Caco-2 (cell line): ENCODE measurements around the gene THEMIS2. TPM values are rescaled to one million over a fixed set of nuclear protein-coding genes. Genes with fewer than 3 reads are reported as not detected.

ENCODE experiments used
- BruUV-seq: library from RNA; stranded (reverse); fragments of 400-500 nt; replicated peaks from 2 replicates; lab custom pipeline; 2021; lab: Mats Ljungman, UMichigan
- CTCF ChIA-PET: fragments of 300-600 bp; sonication (Branson Sonifier 250); formaldehyde crosslinking; loops from one replicate; lab custom pipeline; 2022; ENCODE audit warnings: antibody characterized with exemption; lab: Charles Lee
- POLR2A ChIA-PET: fragments of 300-600 bp; sonication (Branson Sonifier 250); formaldehyde crosslinking; loops from one replicate; lab custom pipeline; 2022; ENCODE audit warnings: antibody characterized with exemption; lab: Charles Lee
- DNase-seq, 2 experiments: peaks; one replicate each; pipeline versions ENCODE4 v3.0.0 to v3.0.0-alpha.2; 2020 to 2022
- H3K27me3 ChIP-seq: replicated peaks from 2 replicates; pipeline ENCODE4 v1.6.0; 2011; ENCODE audit warnings: low read length; ENCODE audit not compliant: control insufficient read depth, insufficient read depth
- H3K36me3 ChIP-seq: 2 replicates; pipeline ENCODE4 v1.5.1; 2011; ENCODE audit warnings: low read length; ENCODE audit not compliant: control insufficient read depth, insufficient read depth
- H3K4me1 ChIP-seq: fragments of 250-450 bp; sonication (Bioruptor Pico); 2 replicates; pipeline ENCODE4 v1.5.1; 2020; ENCODE audit warnings: mild to moderate bottlenecking
- H3K4me3 ChIP-seq: 2 replicates; pipeline ENCODE4 v1.5.1; 2011; ENCODE audit warnings: low read depth, mild to moderate bottlenecking, control low read depth, low read length
- H3K9me3 ChIP-seq: fragments of 250-450 bp; sonication (Bioruptor Pico); 2 replicates; pipeline ENCODE4 v1.5.1; 2020; ENCODE audit warnings: mild to moderate bottlenecking, moderate library complexity
- H3K27ac Mint-ChIP-seq: one replicate; pipeline ENCODE4 v1.8.0; 2022; ENCODE audit warnings: mixed read lengths; ENCODE audit not compliant: unreplicated experiment
- H3K27me3 Mint-ChIP-seq: one replicate; pipeline ENCODE4 v1.8.0; 2022; ENCODE audit warnings: mixed read lengths; ENCODE audit not compliant: insufficient read depth, unreplicated experiment
- H3K36me3 Mint-ChIP-seq: one replicate; pipeline ENCODE4 v1.8.0; 2022; ENCODE audit warnings: mild to moderate bottlenecking, mixed read lengths; ENCODE audit not compliant: insufficient read depth, unreplicated experiment
- H3K4me1 Mint-ChIP-seq: one replicate; pipeline ENCODE4 v1.8.0; 2022; ENCODE audit warnings: low read depth, mixed read lengths; ENCODE audit not compliant: unreplicated experiment
- H3K4me3 Mint-ChIP-seq: one replicate; pipeline ENCODE4 v1.8.0; 2022; ENCODE audit warnings: mild to moderate bottlenecking, moderate library complexity, mixed read lengths; ENCODE audit not compliant: unreplicated experiment
- H3K9me3 Mint-ChIP-seq: one replicate; pipeline ENCODE4 v1.8.0; 2022; ENCODE audit warnings: mixed read lengths; ENCODE audit not compliant: unreplicated experiment
- intact Hi-C: fragments of 100-400 bp; cut with micrococcal nuclease; formaldehyde crosslinking; loops from one replicate; pipeline ENCODE4 v1.10.0; 2022; ENCODE audit not compliant: unreplicated experiment
- total RNA-seq: library from RNA; stranded (reverse); gene quantifications from 2 replicates; pipeline ENCODE4 v1.2.3, GENCODE V29; 2022
- TF ChIP-seq, protein P1 (sequence below), 2 experiments: fragments of 200-600 bp in 1 of 2; IDR thresholded peaks; 1 replicate in 1 of 2; 2 replicates in 1 of 2; pipeline versions ENCODE4 v1.5.1 to v1.8.0; 2011 to 2022; ENCODE audit warnings: antibody characterized with exemption in 1 of 2, control low read depth in 1 of 2, inconsistent platforms in 1 of 2, low read depth in 1 of 2, low read length in 1 of 2, mild to moderate bottlenecking in 1 of 2, moderate library complexity in 1 of 2; ENCODE audit not compliant: insufficient read depth in 1 of 2, severe bottlenecking in 1 of 2, unreplicated experiment in 1 of 2

The THEMIS2 gene
- total RNA-seq, 1 experiment from 2014 or later: 0.59 TPM

DNA sequence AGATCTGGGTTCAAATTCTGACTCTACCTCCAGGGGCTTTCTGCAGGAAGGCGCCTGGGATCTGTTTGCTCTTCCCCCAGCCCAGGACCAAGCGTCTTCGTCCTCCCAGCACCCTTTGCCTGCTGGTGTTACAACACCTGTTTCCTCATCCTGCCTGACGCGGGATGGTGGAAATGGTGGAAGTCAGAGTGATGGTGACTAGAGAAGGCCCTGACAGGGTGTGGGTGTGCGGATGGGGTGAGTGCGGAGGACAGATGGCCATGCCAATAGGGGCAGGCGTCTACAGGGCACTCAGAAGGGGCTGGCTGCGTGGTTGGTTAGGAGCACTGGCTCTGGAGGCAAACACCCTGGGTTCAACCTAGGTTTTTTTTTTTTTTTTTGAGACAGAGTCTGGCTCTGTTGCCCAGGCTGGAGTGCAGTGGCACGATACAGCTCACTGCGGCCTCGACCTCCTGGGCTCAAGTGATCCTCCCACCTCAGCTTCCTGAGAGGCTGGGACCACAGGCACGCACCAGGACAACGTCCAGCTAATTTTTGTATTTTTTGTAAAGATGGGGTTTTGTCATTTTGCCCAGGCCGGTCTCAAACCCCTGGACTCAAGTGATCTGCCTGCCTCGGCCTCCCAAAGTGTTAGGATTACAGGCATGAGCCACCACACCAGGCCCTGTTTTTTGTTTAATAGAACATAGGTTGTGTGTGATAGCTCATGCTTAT is 1.5 kb downstream of the THEMIS2 start:
- H3K4me1 ChIP-seq: no peaks in the 10 kb centered on the region
- no peaks in the 10 kb centered on the region for H3K9me3 Mint-ChIP-seq
- ChIA-PET CTCF (interaction anchor here (0.5 kb wide), 1 partner anchor 27 kb away, joined by 4 read pairs; no protein-coding TSS in a partner anchor), POLR2A (no interaction called here)
- BruUV-seq: no TSS peak
- H3K9me3 ChIP-seq: no peaks in the 10 kb centered on the region
- H3K36me3 ChIP-seq: no peaks in the 10 kb centered on the region
- no peak overlapping the region for H3K27ac Mint-ChIP-seq
- no peak overlapping the region for H3K4me3 Mint-ChIP-seq
- H3K27me3 Mint-ChIP-seq: no peaks in the 10 kb centered on the region
- TF ChIP-seq, protein P1, sequence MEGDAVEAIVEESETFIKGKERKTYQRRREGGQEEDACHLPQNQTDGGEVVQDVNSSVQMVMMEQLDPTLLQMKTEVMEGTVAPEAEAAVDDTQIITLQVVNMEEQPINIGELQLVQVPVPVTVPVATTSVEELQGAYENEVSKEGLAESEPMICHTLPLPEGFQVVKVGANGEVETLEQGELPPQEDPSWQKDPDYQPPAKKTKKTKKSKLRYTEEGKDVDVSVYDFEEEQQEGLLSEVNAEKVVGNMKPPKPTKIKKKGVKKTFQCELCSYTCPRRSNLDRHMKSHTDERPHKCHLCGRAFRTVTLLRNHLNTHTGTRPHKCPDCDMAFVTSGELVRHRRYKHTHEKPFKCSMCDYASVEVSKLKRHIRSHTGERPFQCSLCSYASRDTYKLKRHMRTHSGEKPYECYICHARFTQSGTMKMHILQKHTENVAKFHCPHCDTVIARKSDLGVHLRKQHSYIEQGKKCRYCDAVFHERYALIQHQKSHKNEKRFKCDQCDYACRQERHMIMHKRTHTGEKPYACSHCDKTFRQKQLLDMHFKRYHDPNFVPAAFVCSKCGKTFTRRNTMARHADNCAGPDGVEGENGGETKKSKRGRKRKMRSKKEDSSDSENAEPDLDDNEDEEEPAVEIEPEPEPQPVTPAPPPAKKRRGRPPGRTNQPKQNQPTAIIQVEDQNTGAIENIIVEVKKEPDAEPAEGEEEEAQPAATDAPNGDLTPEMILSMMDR (IDR thresholded peaks at IDR 0.05; ENCODE audit: insufficient read depth in 1 of 2, low read depth in 1 of 2, low read length in 1 of 2, severe bottlenecking in 1 of 2, unreplicated experiment in 1 of 2): no peak
- no peak overlapping the region for H3K4me3 ChIP-seq
- no peak for DNase-seq
- peaks cover 6% of the 10 kb centered on the region for H3K4me1 Mint-ChIP-seq
- H3K36me3 Mint-ChIP-seq: no peaks in the 10 kb centered on the region
- intact Hi-C loops: no loop called here
- no peaks in the 10 kb centered on the region for H3K27me3 ChIP-seq

DNA sequence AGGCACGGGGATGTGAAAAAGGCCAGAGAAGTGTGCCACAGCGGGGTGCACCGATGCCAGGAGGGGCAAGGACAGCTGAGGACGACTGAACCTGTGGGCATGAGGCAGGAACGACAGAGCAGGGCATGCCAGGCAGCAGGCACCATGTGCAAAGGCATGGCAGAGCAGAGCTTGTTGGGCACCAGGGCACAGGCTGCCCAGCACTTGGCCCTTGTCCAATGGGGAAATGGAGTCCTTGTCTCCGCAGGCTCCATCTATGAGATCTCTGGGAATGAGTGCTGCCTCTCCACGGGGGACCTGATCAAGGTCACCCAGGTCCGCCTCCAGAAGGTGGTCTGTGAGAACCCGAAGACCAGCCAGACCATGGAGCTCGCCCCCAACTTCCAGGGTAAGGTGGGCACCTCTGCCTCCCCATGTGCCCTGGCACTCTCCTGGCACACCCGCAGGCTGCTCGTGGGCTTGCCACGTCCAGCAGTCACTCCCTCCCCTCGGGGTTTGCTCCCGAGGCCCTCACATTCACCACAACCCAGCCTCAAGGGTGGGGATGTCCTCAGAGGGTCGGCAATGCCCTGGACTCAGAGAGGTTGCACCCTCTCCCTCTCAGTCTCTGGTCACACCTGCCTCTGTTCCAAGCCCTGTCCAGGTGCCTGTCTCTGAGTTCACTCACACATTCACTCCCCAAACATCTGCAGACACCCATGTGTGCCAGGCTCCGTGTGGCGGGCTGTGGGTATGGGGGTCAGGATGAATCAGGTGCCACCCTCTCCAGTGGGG is 4.2 kb downstream of the THEMIS2 start:
- TF ChIP-seq, protein P1 (IDR thresholded peaks at IDR 0.05; ENCODE audit: insufficient read depth in 1 of 2, low read depth in 1 of 2, low read length in 1 of 2, severe bottlenecking in 1 of 2, unreplicated experiment in 1 of 2): no peak
- Mint-ChIP-seq H3K9me3 (no peaks in the 10 kb centered on the region), H3K27me3 (no peaks in the 10 kb centered on the region), H3K27ac (no peak overlapping the region), H3K4me3 (no peak overlapping the region), H3K4me1 (peaks cover 6% of the 10 kb centered on the region), H3K36me3 (peaks cover 5% of the 10 kb centered on the region)
- Histone ChIP-seq H3K27me3 (no peaks in the 10 kb centered on the region), H3K4me3 (no peak overlapping the region), H3K4me1 (no peaks in the 10 kb centered on the region), H3K36me3 (no peaks in the 10 kb centered on the region), H3K9me3 (no peaks in the 10 kb centered on the region)
- ChIA-PET POLR2A (no interaction called here), CTCF (no interaction called here)
- DNase-seq: no peak
- intact Hi-C loops: no loop called here
- no TSS peak for BruUV-seq

DNA sequence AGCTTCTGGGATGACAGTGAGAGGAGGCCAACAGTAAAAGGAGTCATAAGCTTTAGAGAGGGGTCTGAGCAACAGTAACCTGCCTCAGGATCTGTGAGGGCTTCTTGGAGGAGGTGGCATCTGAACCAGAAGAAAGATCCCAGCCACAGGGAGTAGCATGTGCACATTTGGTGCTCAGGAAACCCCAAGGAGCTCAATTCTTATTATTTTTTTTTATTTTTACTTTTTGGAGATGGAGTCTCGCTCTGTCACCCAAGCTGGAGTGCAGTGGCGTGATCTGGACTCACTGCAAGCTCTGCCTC is 4.7 kb downstream of the THEMIS2 start:
- Histone ChIP-seq H3K9me3 (no peaks in the 10 kb centered on the region), H3K4me1 (no peaks in the 10 kb centered on the region), H3K36me3 (no peaks in the 10 kb centered on the region), H3K27me3 (no peaks in the 10 kb centered on the region), H3K4me3 (no peak overlapping the region)
- H3K4me3 Mint-ChIP-seq: no peak overlapping the region
- no peaks in the 10 kb centered on the region for H3K27me3 Mint-ChIP-seq
- no TSS peak for BruUV-seq
- intact Hi-C loops: no loop called here
- peaks cover 5% of the 10 kb centered on the region for H3K36me3 Mint-ChIP-seq
- no peak overlapping the region for H3K27ac Mint-ChIP-seq
- ChIA-PET CTCF (no interaction called here), POLR2A (no interaction called here)
- TF ChIP-seq, protein P1 (IDR thresholded peaks at IDR 0.05; ENCODE audit: insufficient read depth in 1 of 2, low read depth in 1 of 2, low read length in 1 of 2, severe bottlenecking in 1 of 2, unreplicated experiment in 1 of 2): no peak
- no peaks in the 10 kb centered on the region for H3K9me3 Mint-ChIP-seq
- peaks cover 6% of the 10 kb centered on the region for H3K4me1 Mint-ChIP-seq
- DNase-seq: no peak
